Neural crest cell (in vitro differentiated cells): ENCODE measurements around the gene MINPP1. TPM values are rescaled to one million over a fixed set of nuclear protein-coding genes. Genes with fewer than 3 reads are reported as not detected.

Source experiments
- DNase-seq: peaks from one replicate; pipeline ENCODE4 v3.0.0; 2021; ENCODE audit warnings: low read depth, mixed read lengths, low spot score
- H3K27ac Mint-ChIP-seq: one replicate; pipeline ENCODE4 v1.8.0; 2021; ENCODE audit warnings: mild to moderate bottlenecking, mixed read lengths; ENCODE audit not compliant: unreplicated experiment
- H3K27me3 Mint-ChIP-seq: 2 replicates; pipeline ENCODE4 v1.8.0; 2021; ENCODE audit warnings: low read depth, mild to moderate bottlenecking, mixed read lengths
- H3K36me3 Mint-ChIP-seq: 2 replicates; pipeline ENCODE4 v1.8.0; 2021; ENCODE audit warnings: low read depth, mild to moderate bottlenecking, mixed read lengths
- H3K4me1 Mint-ChIP-seq: 2 replicates; pipeline ENCODE4 v1.8.0; 2021; ENCODE audit warnings: mixed read lengths
- H3K4me3 Mint-ChIP-seq: one replicate; pipeline ENCODE4 v1.8.0; 2021; ENCODE audit warnings: mild to moderate bottlenecking, mixed read lengths
- H3K9me3 Mint-ChIP-seq: 2 replicates; pipeline ENCODE4 v1.8.0; 2021; ENCODE audit warnings: mixed read lengths
- total RNA-seq: library from RNA; stranded (reverse); gene quantifications from 2 replicates; pipeline ENCODE4 v1.2.1, GENCODE V29; 2021
- TF ChIP-seq, protein P1 (sequence below): fragments of 200-600 bp; sonication (generic); conservative IDR thresholded peaks from 2 replicates; pipeline ENCODE4 v1.5.0; 2021; ENCODE audit warnings: antibody characterized with exemption, mild to moderate bottlenecking

Gene MINPP1
- total RNA-seq, 1 donor from 2014 or later = 23.9 TPM

DNA sequence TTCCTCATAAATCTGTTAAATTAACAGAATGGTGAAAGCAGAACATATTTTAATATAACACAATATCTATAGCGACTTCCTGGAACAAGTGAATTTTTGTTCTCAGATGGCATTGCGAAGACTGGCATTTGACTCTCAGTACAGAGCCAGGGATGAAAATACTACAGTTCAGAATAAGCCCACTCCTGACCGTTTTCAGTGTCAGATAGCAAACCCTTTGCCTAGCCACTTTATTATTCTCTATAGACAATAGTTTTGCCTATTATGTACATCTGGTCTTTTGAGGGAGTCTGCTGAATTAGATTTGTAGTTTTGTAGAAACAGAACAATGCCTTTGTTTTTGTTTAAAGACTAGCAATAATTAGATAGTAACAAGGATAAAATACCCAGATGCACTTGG is 2.3 kb downstream of the MINPP1 start:
- Mint-ChIP-seq H3K9me3 (no peaks in the 10 kb centered on the region), H3K4me3 (peak overlapping the region; percentile 95), H3K36me3 (peaks cover 5% of the 10 kb centered on the region), H3K27ac (no peak overlapping the region), H3K4me1 (peaks cover 35% of the 10 kb centered on the region), H3K27me3 (peaks cover under 1% of the 10 kb centered on the region)
- TF ChIP-seq, protein P1, sequence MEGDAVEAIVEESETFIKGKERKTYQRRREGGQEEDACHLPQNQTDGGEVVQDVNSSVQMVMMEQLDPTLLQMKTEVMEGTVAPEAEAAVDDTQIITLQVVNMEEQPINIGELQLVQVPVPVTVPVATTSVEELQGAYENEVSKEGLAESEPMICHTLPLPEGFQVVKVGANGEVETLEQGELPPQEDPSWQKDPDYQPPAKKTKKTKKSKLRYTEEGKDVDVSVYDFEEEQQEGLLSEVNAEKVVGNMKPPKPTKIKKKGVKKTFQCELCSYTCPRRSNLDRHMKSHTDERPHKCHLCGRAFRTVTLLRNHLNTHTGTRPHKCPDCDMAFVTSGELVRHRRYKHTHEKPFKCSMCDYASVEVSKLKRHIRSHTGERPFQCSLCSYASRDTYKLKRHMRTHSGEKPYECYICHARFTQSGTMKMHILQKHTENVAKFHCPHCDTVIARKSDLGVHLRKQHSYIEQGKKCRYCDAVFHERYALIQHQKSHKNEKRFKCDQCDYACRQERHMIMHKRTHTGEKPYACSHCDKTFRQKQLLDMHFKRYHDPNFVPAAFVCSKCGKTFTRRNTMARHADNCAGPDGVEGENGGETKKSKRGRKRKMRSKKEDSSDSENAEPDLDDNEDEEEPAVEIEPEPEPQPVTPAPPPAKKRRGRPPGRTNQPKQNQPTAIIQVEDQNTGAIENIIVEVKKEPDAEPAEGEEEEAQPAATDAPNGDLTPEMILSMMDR = no peak
- no peak for DNase-seq

DNA sequence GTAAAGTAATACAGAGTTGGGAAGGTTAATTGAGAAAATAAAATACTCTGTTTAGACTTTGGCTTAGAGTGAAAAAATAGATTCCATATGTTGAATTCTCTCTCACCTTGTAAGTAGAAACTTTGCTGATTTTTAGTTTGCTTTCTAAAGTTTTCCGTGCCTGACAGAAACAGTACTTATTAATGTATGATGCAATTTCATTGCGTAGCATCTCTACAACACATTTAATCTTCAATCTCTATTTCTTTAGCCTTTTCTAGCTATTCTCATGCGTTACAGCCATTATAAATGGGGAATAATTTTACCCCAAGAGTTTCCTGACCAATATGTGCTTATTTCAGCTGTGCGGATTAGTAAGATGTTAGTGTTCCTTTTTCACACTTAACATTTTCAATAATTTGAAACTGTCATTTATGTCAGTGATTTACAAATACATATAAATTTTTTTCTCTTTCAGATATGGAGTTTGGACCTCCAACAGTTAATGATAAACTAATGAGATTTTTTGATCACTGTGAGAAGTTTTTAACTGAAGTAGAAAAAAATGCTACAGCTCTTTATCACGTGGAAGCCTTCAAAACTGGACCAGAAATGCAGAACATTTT is 3.3 kb downstream of the MINPP1 start:
- Mint-ChIP-seq H3K27me3 (no peaks in the 10 kb centered on the region), H3K36me3 (peaks cover 5% of the 10 kb centered on the region), H3K27ac (no peak overlapping the region), H3K4me3 (peak overlapping the region; percentile 17), H3K4me1 (peaks cover 35% of the 10 kb centered on the region), H3K9me3 (no peaks in the 10 kb centered on the region)
- TF ChIP-seq, protein P1 = no peak
- DNase-seq = no peak

DNA sequence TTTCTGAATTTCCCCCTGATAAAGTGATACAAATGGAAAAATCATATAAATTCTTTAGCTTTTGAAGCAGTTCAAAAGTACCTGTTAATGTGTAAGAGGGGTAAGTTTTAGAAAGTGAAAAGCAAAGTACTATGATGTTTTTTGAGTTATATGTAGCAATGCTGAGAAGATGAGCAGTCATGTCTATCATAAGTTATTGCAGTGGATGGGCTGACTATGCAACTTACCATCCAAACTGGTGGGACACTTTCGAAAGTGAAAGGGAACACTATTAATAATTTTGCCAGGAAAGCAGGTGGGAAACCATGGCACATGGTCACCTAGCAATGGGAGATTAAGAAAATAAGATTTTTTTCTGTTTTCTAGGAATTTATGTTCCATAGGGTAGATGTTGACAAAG is 4.1 kb downstream of the MINPP1 start:
- H3K4me3 Mint-ChIP-seq = no peak overlapping the region
- H3K27me3 Mint-ChIP-seq = no peaks in the 10 kb centered on the region
- no peaks in the 10 kb centered on the region for H3K9me3 Mint-ChIP-seq
- DNase-seq = no peak
- peaks cover 5% of the 10 kb centered on the region for H3K36me3 Mint-ChIP-seq
- TF ChIP-seq, protein P1 = no peak
- peaks cover 29% of the 10 kb centered on the region for H3K4me1 Mint-ChIP-seq
- no peak overlapping the region for H3K27ac Mint-ChIP-seq

DNA sequence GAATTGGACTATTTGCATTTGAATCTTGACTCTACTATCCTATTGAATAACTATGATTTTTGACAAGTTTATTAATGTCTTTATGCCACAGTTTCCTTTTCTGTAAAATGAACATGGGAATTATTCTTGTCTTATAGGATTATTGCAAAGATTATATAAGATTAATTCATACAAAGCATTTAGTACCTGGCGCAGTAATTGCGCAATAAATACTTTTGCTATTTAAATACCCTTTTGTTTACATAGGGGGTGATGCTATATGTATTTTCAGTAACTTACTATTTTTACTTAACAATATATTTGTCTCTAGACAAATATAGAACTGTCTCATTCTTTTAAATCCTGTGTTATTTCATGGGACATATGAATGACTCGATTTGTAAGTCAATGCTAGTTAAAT is 5.3 kb downstream of the MINPP1 start:
- DNase-seq = no peak
- Mint-ChIP-seq H3K4me3 (no peak overlapping the region), H3K4me1 (peaks cover 23% of the 10 kb centered on the region), H3K27me3 (no peaks in the 10 kb centered on the region), H3K9me3 (no peaks in the 10 kb centered on the region), H3K36me3 (peaks cover 8% of the 10 kb centered on the region), H3K27ac (no peak overlapping the region)
- TF ChIP-seq, protein P1 = no peak

DNA sequence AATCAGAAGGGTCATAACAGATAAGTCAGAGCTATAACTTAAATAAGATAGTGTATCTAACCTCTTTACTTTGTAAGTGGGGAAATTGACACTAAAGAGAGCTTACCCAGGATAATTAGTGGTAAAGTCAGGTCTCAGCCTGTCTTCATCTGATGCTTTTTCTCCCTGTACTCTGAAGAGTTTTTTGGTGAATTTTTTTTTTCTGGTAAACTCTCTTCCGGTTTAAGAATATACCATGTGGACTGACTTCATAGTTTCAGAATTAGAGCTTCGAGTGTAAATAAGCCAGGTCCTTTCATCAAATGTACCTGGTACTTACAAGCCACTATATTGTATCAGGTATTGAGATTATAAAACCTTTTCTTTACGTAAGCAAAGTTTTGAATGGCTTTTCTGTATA is 6.8 kb downstream of the MINPP1 start:
- Mint-ChIP-seq H3K27ac (no peak overlapping the region), H3K27me3 (no peaks in the 10 kb centered on the region), H3K4me1 (peaks cover 12% of the 10 kb centered on the region), H3K36me3 (peaks cover 10% of the 10 kb centered on the region), H3K4me3 (no peak overlapping the region), H3K9me3 (no peaks in the 10 kb centered on the region)
- DNase-seq = no peak
- TF ChIP-seq, protein P1 = no peak
